Measurements from ENCODE around the gene RASL10B.

RASL10B gene

GRCh38 chr17:35693662-35694061, 37.8 kb upstream of the RASL10B start:
- no peak overlapping the region for H3K4me3 ChIP-seq (ENCODE audit: low read depth, low read length)
- H2AFZ ChIP-seq = no peak overlapping the region
- TF ChIP-seq CTCF (IDR thresholded peaks at IDR 0.05) = no peak
- peaks cover 32% of the 10 kb centered on the region for H3K4me1 ChIP-seq
- no peak overlapping the region for H3K9ac ChIP-seq
- peaks cover 21% of the 10 kb centered on the region for H3K79me2 ChIP-seq
- H3K27ac ChIP-seq = peak overlapping the region; percentile 4
- H3K9me3 ChIP-seq (ENCODE audit: control insufficient read depth, low read length) = no peaks in the 10 kb centered on the region
- no peaks in the 10 kb centered on the region for H3K27me3 ChIP-seq (ENCODE audit: control insufficient read depth, insufficient read depth, low read length)
- no peaks in the 10 kb centered on the region for H3K36me3 ChIP-seq (ENCODE audit: control insufficient read depth, insufficient read depth, low read length)
- H3K4me2 ChIP-seq (ENCODE audit: low read length) = no peak overlapping the region

DNA sequence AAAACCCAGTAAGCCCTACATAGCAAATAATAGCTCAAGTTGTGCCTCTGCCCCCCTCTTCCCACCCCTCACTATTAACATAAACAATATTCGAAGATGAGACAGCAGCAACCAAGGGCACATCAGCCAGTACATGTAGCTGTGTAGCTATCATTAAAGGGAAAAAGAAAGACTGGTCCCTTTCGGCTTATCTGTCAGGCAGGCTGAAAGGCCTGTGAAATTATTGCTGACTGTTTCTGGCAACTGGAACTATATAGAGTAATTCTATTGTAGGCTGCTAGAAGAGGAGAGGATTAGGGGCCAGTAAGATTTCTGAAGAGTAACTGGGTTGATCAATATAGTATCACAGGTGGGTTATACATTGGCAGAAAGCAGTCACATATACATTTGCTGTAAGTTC, 36.5 kb upstream of the RASL10B start:
- H3K9ac ChIP-seq = no peak overlapping the region
- H3K4me2 ChIP-seq (ENCODE audit: low read length) = peak overlapping the region; percentile 3
- H2AFZ ChIP-seq = no peak overlapping the region
- H3K36me3 ChIP-seq (ENCODE audit: control insufficient read depth, insufficient read depth, low read length) = no peaks in the 10 kb centered on the region
- no peak overlapping the region for H3K4me3 ChIP-seq (ENCODE audit: low read depth, low read length)
- H3K9me3 ChIP-seq (ENCODE audit: control insufficient read depth, low read length) = no peaks in the 10 kb centered on the region
- H3K27me3 ChIP-seq (ENCODE audit: control insufficient read depth, insufficient read depth, low read length) = no peaks in the 10 kb centered on the region
- H3K27ac ChIP-seq = no peak overlapping the region
- H3K4me1 ChIP-seq = peaks cover 34% of the 10 kb centered on the region
- peaks cover 29% of the 10 kb centered on the region for H3K79me2 ChIP-seq
- no peak for TF ChIP-seq CTCF (IDR thresholded peaks at IDR 0.05)

GRCh38 chr17:35695613-35696012, 35.8 kb upstream of the RASL10B start:
- TF ChIP-seq CTCF (IDR thresholded peaks at IDR 0.05) = no peak
- peaks cover 35% of the 10 kb centered on the region for H3K4me1 ChIP-seq
- peaks cover 30% of the 10 kb centered on the region for H3K79me2 ChIP-seq
- H2AFZ ChIP-seq = no peak overlapping the region
- no peaks in the 10 kb centered on the region for H3K27me3 ChIP-seq (ENCODE audit: control insufficient read depth, insufficient read depth, low read length)
- H3K4me3 ChIP-seq (ENCODE audit: low read depth, low read length) = no peak overlapping the region
- H3K9me3 ChIP-seq (ENCODE audit: control insufficient read depth, low read length) = no peaks in the 10 kb centered on the region
- H3K4me2 ChIP-seq (ENCODE audit: low read length) = no peak overlapping the region
- no peak overlapping the region for H3K27ac ChIP-seq
- H3K36me3 ChIP-seq (ENCODE audit: control insufficient read depth, insufficient read depth, low read length) = no peaks in the 10 kb centered on the region
- H3K9ac ChIP-seq = no peak overlapping the region

DNA sequence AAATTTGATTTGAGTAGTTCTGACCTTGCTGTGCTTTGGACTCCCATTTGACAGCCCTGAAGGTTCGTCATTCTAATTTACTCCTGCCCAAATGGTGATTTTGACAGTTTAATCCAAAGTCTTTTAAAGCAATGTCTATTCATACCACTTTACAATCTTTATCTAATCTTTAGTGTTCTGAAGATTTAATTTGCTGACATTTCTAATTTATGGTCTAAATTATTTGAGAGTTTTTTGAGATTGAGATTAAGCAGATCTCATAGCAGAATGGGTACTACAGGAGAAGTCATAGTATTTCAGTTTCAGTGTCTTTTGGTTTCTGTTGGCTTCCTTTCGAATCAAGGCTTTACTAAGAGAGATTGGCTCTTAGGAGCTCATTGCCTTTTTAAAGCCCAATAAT, 32.6 kb upstream of the RASL10B start:
- Histone ChIP-seq H3K4me3 (ENCODE audit: low read depth, low read length) (no peak overlapping the region), H3K4me1 (peaks cover 32% of the 10 kb centered on the region), H3K9me3 (ENCODE audit: control insufficient read depth, low read length) (no peaks in the 10 kb centered on the region), H3K36me3 (ENCODE audit: control insufficient read depth, insufficient read depth, low read length) (no peaks in the 10 kb centered on the region), H3K9ac (no peak overlapping the region), H3K27me3 (ENCODE audit: control insufficient read depth, insufficient read depth, low read length) (no peaks in the 10 kb centered on the region), H3K27ac (no peak overlapping the region), H3K79me2 (peaks cover 26% of the 10 kb centered on the region), H2AFZ (no peak overlapping the region), H3K4me2 (ENCODE audit: low read length) (no peak overlapping the region)
- no peak for TF ChIP-seq CTCF (IDR thresholded peaks at IDR 0.05)

GRCh38 chr17:35700150-35700549, 31.3 kb upstream of the RASL10B start:
- no peaks in the 10 kb centered on the region for H3K27me3 ChIP-seq (ENCODE audit: control insufficient read depth, insufficient read depth, low read length)
- H2AFZ ChIP-seq = no peak overlapping the region
- H3K9ac ChIP-seq = no peak overlapping the region
- H3K79me2 ChIP-seq = peaks cover 28% of the 10 kb centered on the region
- no peak overlapping the region for H3K4me3 ChIP-seq (ENCODE audit: low read depth, low read length)
- peaks cover 25% of the 10 kb centered on the region for H3K4me1 ChIP-seq
- no peak overlapping the region for H3K4me2 ChIP-seq (ENCODE audit: low read length)
- no peak overlapping the region for H3K27ac ChIP-seq
- no peaks in the 10 kb centered on the region for H3K9me3 ChIP-seq (ENCODE audit: control insufficient read depth, low read length)
- H3K36me3 ChIP-seq (ENCODE audit: control insufficient read depth, insufficient read depth, low read length) = no peaks in the 10 kb centered on the region
- no peak for TF ChIP-seq CTCF (IDR thresholded peaks at IDR 0.05)
